ENCODE results near the gene ARL4C. TPM values are rescaled to one million over a fixed set of nuclear protein-coding genes. Genes with fewer than 3 reads are reported as not detected.

The ARL4C gene
- total and polyA plus RNA-seq, 8 donors: 2.4 to 15.4 (median 4.9) TPM

DNA sequence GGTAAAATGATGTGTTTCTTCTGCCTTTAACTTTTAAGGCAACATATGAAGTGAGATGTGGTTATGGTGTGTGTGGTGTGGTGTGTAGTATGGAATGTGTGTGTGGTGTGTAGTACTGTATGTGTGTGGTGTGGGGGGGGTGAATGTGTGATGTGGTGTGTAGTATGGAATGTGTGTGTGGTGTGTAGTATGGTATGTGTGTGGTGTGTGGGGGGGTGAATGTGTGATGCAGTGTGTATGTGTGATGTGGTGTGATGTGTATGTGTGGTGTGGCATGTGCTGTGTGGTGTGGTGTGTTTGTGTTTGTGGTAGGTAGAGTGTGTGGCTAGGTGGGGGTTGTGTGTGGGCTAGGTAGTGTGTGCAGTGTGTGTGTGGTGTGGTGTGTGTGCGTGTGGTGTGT is 17.2 kb upstream of the ARL4C start:
- FAIRE-seq: no peak
- no peaks in the 10 kb centered on the region for H3K36me3 ChIP-seq
- TF ChIP-seq, protein P1, sequence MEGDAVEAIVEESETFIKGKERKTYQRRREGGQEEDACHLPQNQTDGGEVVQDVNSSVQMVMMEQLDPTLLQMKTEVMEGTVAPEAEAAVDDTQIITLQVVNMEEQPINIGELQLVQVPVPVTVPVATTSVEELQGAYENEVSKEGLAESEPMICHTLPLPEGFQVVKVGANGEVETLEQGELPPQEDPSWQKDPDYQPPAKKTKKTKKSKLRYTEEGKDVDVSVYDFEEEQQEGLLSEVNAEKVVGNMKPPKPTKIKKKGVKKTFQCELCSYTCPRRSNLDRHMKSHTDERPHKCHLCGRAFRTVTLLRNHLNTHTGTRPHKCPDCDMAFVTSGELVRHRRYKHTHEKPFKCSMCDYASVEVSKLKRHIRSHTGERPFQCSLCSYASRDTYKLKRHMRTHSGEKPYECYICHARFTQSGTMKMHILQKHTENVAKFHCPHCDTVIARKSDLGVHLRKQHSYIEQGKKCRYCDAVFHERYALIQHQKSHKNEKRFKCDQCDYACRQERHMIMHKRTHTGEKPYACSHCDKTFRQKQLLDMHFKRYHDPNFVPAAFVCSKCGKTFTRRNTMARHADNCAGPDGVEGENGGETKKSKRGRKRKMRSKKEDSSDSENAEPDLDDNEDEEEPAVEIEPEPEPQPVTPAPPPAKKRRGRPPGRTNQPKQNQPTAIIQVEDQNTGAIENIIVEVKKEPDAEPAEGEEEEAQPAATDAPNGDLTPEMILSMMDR (IDR thresholded peaks at IDR 0.05): no peak
- H3K9me3 ChIP-seq: no peaks in the 10 kb centered on the region
- H3K4me3 ChIP-seq: no peak overlapping the region
- intact Hi-C loops (cut with DNase I): no loop called here
- peaks cover 2 to 3% (median 3%) of the 10 kb centered on the region in 3 donors for H3K4me1 ChIP-seq
- DNase-seq: no peak
- no peak for ATAC-seq
- H3K27me3 ChIP-seq: no peaks in the 10 kb centered on the region
- 83 to 94% methylated on average over 1 of the region's 1 CpG for WGBS, 2 donors
- no peak overlapping the region for H3K27ac ChIP-seq

DNA sequence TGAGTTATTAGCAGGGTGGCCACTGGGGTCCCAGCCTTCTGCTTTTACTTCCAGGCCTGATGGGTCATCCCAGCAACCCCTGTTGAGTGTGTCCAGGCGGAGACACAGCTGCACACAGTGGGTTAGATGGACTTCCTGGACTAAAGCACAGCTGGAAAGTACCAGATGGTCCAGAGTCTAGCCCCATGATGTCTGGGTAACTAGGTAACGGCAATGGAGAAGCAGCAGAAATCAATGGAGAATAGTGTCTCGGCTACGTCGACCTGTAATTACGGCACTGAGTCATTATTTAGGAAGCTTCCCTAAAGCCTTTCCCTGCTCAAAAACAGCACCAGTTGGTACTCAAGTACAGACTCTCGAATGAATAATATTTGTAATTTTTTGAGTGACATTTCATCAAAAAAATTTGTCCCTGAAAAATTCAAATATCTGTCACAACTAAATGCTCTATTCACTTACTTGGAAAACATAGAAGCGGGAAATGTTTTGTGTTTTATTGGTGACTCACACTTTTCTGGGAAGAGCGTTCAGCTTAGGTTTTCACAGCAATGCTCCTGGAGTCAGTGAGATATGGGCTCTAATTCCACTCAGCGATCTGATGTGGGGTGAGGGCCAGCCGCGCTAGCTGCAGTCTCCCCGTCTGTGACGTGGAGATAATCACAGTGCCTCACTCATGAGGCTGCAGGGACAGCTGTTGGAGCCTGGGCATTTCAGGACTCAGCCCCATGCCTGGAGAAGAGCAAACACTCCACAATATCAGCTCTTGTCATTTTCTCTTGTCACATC is 16.2 kb upstream of the ARL4C start:
- intact Hi-C loops (cut with DNase I): no loop called here
- ATAC-seq (no peak), DNase-seq (no peak), FAIRE-seq (no peak)
- H3K27ac ChIP-seq: no peak overlapping the region
- WGBS, 2 donors: 88 to 91% methylated on average over 14 of the region's 14 CpGs
- H3K27me3 ChIP-seq: no peaks in the 10 kb centered on the region
- no peaks in the 10 kb centered on the region for H3K4me1 ChIP-seq
- TF ChIP-seq, protein P1 (IDR thresholded peaks at IDR 0.05): no peak
- H3K36me3 ChIP-seq: no peaks in the 10 kb centered on the region
- H3K4me3 ChIP-seq: no peak overlapping the region
- H3K9me3 ChIP-seq: no peaks in the 10 kb centered on the region

DNA sequence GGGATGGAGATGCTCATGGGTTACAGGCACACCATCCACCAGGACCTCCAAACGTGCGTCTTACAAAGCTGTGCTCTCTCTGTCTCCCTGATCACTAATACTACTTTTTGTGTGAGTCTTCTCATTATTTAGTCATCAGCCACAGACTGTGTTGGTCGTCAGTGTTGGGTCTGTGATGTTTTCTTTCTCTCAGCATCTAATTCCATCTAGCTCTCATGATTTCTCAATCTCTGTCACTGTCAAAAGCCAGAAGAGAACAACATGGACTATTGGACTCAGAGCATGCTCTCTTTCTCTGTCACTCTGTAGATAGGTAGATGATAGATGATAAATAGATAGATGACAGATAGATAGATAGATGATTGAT is 6.0 kb upstream of the ARL4C start:
- Histone ChIP-seq H3K4me3 (no peak overlapping the region), H3K27me3 (no peaks in the 10 kb centered on the region), H3K4me1 (no peaks in the 10 kb centered on the region), H3K27ac (no peak overlapping the region), H3K9me3 (no peaks in the 10 kb centered on the region), H3K36me3 (no peaks in the 10 kb centered on the region)
- FAIRE-seq (no peak), ATAC-seq (no peak), DNase-seq (no peak)
- intact Hi-C loops (cut with DNase I): no loop called here
- WGBS, 2 donors: 47% methylated on average over 3 of the region's 3 CpGs
- TF ChIP-seq, protein P1 (IDR thresholded peaks at IDR 0.05): no peak

DNA sequence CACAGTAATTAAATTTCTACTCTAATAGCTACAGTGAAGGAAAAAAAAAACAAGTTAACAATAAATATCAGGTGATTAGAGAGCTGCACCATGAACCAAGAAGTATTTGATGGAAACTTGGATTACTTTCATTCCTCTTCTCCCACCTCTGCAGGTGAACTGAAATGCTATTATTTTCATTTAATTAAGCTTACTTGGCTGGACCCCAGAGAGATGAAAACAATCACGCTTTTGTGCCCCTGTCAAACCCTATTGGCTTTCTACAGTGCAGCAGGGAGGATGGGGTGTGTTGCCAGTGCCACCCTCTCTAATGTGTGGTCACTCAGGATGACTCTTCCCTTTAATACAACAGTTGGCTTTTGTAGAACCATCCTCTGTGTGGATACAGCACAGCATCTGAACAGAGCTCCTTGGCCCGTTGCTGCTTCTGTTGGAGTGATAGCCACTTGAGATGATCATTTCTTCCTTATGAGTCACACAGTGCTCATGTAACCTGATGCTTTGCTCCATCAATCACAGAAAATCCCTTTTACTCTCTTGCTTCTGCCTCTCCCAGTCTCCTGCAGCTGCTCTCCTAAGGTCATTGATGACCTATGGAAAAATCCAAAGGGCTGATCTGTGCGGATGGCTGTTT is 5.5 kb upstream of the ARL4C start:
- WGBS, 2 donors: 28 to 33% methylated on average over 3 of the region's 3 CpGs
- FAIRE-seq: no peak
- H3K9me3 ChIP-seq: no peaks in the 10 kb centered on the region
- no peak overlapping the region for H3K27ac ChIP-seq
- peak; percentile 28 to 81 (median 60) for ATAC-seq
- no peaks in the 10 kb centered on the region for H3K36me3 ChIP-seq
- H3K27me3 ChIP-seq: no peaks in the 10 kb centered on the region
- no peaks in the 10 kb centered on the region for H3K4me1 ChIP-seq
- H3K4me3 ChIP-seq: no peak overlapping the region
- DNase-seq: peak in 2 of 6 donors; percentile 15 to 18
- TF ChIP-seq, protein P1 (IDR thresholded peaks at IDR 0.05): no peak
- intact Hi-C loops (cut with DNase I): no loop called here
